HG03196 (cell line): ENCODE data around the gene NEUROD4.

Experiments used
- ATAC-seq: cut with Tn5 transposase; IDR thresholded peaks from one replicate; pipeline ENCODE4 v1.9.1; 2021; ENCODE audit not compliant: unreplicated experiment

NEUROD4 gene

DNA sequence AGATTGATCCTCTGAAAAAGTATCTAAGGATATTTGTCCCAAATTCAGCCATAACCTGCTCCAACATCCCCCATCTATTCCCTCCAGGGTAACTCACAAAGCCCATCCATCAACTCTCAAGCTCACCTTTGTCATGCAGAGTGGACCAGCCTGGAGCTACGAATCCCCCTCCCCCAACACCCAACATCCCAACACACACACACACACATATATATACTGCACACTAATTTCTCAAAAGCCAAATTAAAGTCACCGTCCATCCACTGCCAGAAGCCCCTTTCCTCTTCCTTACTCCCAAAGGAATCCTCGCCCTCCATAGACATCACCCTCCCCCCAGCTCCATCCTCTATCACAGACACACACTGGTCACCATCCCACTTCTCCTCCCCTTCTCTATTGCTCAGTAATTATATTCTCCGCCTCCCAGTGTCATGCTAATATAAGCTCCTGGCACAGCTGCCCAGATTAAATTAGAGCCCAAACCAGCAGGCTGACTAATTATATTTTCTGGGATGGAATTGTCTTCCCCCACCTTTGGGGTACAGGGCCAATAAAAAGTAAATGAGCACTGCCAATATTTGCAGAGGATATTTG, 21.7 kb upstream of the NEUROD4 start:
- no peak for ATAC-seq

- no peak for ATAC-seq
Observed at GRCh38 chr12:54998958-54999510, 20.7 kb upstream of the NEUROD4 start.

GRCh38 chr12:55001198-55001868, 18.4 kb upstream of the NEUROD4 start:
- ATAC-seq: no peak

DNA sequence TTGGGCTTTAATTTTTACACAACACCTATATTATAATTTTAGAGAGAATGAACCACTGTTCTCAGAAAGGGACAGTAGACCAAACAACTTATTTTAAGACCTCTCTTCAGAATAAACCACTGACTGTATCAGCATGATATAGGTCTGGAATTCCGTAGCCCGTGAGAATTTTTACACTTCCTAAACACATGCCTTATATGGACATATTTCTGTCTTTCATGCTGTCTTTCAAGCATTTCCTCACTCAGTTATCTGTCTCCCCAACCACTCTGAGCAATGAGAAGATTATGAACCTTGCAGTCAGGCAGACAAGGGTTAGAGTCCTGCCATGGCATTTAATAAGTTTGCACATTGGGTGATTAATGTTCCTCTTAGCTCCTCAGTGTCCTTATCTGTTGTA, 17.4 kb upstream of the NEUROD4 start:
- no peak for ATAC-seq

GRCh38 chr12:55008944-55009585, 10.7 kb upstream of the NEUROD4 start:
- no peak for ATAC-seq

DNA sequence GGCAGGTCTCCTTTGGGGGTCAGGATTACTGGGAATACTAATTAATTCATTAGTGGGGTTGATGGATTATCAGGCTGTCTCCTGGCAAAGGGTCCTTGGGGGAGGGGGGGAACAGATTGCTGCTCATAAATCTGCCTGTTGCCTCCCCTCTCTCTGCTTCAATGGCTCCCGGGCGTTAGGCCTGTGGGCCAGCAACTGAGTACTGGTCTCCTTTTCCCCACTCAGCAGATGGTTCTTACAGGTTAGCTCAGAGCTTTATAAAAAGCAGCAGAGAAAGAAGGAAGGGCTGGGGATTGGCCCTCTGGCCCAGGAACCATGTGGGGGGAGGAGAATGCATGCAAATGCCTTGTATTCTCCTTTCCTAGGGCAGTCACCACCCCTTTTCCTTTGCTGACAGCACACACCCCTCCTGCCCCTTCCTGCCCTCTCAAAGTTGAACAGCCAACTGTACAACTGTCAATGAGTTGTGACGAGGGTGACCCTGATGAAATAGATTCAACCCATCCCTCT, 2.3 kb upstream of the NEUROD4 start:
- ATAC-seq: no peak

- ATAC-seq: no peak
Observed at GRCh38 chr12:55024575-55024974, 4.8 kb downstream of the NEUROD4 start.

- no peak for ATAC-seq
Observed at GRCh38 chr12:55025508-55025907, 5.7 kb downstream of the NEUROD4 start.

GRCh38 chr12:55034218-55034617, 14.4 kb downstream of the NEUROD4 start:
- no peak for ATAC-seq

GRCh38 chr12:55036326-55037115, 16.7 kb downstream of the NEUROD4 start:
- no peak for ATAC-seq

- ATAC-seq: no peak
Observed at GRCh38 chr12:55037351-55037987, 17.7 kb downstream of the NEUROD4 start.

DNA sequence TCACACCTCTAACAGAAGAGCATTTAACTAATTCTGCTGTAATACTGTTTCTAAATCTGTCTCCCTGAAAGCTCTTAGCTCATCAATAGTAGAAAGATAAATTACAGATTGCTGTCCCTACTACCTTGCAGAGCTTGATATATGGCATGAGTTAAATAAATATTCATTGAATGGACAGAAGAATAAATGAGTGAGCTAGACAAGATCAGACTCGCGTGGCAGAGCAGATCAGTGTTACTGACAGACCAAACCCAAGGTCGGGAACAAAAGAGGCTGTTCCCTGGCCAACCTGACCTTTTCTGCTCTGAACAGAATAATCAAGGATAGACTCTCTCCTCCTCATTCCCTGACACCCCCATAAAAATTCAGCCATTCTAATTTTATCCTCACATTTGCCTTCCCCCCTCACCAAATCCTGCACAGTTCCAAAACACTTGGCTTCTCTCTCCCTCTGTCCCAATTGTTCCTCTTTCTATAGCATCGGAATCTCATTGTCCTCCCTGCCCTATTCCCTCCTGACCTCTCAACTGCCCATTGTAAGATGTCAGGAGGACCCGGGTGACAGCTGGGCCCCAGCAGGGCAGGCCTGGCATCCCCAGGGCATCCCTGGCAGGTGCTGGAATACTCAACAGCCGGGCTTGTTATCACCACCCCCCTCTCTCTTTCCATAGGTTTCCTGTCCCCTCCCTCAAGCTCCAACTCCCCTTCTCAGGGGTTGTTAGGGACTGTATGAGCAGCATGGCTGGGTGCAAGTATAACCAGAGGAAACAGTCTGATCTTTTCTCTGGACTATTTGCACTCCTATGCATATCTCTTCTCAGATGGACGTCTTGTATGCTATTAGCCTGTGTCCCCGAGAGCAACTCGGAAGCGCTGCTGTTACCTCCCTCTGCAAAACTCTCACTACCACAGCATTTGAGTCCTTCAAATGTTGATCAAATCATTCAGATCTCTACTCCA, 19.9 kb downstream of the NEUROD4 start:
- no peak for ATAC-seq

- ATAC-seq: no peak
Observed at GRCh38 chr12:55041345-55042055, 21.7 kb downstream of the NEUROD4 start.

- ATAC-seq: no peak
Observed at GRCh38 chr12:55043542-55043941, 23.8 kb downstream of the NEUROD4 start.

DNA sequence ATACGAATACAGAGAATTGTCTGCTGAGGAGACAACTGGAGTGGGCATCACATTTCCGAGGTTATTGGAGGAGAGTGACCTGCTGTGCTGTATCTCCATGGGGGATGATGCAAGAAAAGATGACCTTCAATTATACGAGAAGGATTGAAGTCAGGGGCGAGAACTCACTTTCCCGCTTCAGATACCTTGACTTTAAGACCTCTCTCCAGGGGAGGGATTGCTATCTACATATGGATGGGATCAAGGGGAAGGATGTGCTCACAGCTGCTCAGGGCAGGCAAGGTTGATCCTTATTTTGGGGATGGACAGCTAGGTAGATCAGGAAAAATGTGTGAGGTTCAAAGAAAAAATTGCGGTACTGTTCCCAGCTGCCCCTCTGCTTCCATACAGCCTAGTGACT, 24.4 kb downstream of the NEUROD4 start:
- no peak for ATAC-seq

DNA sequence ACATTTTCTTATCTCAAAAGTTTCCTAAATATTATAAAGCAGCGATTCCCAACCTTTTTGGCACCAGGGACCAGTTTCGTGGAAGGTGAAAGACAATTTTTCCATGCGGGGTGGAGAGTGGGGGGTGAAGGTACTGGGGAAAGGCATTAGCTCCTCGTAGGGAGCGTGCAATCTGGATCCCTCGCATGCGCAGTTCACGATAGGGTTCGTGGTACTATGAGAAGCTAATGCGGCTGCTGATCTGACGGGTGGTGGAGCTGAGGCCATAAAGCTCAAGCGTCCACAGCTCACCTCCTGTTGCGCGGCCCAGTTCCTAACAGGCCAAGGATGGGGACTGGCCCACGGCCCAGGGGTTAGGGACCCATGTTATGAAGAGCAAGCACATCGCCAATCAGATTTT, 29.9 kb downstream of the NEUROD4 start:
- ATAC-seq: no peak

GRCh38 chr12:55051197-55051947, 31.6 kb downstream of the NEUROD4 start:
- ATAC-seq: no peak

DNA sequence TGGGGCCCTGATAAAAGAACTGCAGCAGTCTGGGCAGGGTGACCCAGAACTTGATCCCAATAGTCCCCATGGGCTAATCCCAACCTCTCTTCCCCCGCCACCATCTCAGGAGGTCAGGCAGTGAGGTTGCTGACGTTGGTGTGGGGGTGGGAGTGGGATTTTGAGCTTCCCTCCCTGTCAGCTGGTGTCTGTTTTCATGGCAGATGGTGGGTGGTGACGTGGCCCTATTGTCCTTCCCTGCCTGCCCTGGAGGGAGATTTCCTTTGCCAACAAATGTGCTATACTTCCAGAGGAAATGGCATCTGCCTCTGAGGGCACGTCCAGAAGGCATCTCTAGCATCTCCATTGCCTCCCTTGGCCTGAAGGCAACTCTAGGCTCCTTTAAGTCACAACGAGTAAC, 37.7 kb downstream of the NEUROD4 start:
- no peak for ATAC-seq
